GM21723 (cell line): ENCODE data around the gene HEATR3.

Experiments
- ATAC-seq: cut with Tn5 transposase; IDR thresholded peaks from one replicate; pipeline ENCODE4 v1.9.1; 2021; ENCODE audit warnings: mild to moderate bottlenecking, moderate library complexity; ENCODE audit not compliant: unreplicated experiment

HEATR3 gene, protein sequence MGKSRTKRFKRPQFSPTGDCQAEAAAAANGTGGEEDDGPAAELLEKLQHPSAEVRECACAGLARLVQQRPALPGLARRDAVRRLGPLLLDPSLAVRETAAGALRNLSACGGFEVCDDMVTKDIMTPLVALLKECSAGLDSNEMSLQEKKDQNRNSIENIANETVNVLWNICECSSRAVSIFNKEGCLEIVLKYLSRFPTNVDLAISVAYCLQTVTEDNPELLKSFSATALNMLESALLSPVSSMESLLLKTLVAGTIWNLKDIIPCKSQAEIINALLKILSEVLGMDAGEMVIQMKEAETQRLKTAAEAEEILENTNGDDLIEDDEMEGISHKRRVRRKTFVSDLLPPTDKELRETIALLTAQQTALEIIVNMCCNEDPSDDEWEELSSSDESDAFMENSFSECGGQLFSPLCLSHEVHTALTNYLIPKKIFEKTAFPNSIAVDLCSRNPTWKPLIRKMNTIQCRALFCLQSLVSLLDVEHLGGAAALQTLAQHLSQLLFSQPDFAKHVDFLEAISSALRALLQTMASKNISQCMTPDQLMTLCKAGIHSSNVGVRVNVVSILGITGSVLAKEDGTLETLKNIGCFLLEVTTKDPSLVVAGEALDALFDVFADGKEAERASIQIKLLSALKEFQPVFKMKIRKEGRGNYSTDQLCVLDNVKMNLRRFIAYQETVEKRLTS

DNA sequence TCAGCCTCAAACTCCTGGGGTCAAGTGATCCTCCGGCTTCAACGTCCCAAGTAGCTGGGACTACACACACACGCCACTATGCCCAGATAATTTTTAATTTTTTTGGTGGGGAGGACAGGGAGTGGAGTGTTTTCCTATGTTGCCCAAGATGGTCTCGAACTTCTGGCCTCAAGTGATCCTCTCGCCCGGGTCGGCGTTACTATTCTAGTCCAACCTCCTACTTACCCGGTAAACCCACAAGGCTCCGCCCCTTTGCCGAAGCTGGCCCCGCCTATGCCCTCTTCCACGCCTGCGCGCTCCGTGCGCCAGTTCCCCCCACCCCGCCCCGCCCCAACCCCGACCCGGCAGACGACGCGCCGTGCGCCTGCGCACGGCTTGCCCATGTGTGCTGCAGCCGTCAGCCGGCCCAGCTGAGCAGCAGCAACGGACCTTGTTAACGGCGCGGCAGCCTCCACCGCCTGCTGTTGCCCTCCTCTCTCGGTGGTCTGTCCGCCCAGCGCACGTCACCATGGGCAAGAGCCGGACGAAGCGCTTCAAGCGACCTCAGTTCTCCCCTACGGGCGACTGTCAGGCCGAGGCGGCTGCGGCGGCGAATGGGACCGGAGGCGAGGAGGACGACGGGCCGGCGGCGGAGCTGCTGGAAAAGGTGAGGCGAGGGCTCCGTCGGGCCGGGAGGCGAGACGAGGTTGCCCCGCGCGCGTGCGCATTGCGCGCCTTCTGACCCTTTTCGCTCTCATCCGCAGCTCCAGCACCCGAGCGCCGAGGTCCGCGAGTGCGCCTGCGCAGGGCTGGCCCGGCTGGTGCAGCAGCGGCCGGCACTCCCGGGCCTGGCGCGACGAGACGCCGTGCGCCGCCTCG is at the start of gene HEATR3:
Gene HEATR3, plus strand, starts transcription at position 347 of the 858 bp plus-strand sequence. Its CDS starts 162 bp downstream, at position 509.
- peak; percentile 75 for ATAC-seq

DNA sequence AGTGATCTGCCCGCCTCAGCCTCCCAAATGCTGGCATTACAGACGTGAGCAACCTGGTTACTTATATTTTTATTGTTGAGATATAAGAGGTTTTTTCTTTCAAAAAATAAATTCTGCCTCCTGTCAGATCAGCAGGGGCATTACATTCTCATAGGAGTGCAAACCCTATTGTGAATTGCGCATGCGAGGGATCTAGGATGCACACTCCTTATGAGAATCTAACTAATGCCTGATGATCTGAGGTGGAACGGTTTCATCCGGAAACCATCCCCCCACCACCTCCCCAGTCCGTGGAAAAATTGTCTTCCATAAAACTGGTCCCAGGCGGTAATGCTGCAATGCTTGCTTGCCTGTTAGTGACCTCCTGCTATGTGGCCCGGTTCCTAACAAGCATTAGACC is 48.2 kb upstream of the HEATR3 start:
- ATAC-seq = no peak

DNA sequence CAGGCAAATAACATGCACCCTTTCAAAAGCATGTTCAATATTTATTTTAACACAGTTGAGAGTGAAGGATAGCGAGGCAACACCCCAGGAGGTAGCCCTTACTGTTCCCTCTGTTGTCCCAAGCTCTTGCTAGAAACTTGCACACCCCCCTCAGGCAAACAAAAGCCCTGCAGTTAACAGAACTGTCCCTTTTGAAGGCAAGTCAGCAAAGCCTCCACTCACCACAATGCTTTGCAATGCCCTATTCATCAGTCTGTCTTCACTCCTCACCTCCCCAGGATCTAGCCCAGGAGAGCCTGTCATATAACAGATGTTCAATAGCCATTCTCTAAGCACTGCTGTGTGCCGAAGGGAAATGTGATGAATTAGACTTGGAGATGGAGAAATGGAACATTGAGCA is 44.2 kb upstream of the HEATR3 start:
- ATAC-seq = no peak

DNA sequence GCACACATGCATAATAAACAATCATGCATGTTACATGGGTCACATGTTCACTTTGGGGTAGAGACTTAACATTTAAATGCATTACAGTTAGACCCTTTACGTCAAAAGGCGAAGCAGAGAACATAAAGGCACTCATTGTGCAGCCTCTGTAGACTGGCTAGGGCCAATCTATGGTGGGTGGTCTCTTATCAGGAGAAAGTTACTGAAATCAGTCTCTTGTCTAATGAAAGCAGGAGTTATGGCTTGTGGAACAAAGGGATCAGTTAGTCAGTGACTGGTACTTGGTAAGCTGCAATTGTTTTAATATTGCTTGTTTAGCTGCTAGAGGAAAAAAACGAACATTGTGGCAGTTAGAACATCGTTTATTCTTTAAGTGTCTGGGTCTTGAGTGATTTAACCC is 42.1 kb upstream of the HEATR3 start:
- ATAC-seq = no peak

DNA sequence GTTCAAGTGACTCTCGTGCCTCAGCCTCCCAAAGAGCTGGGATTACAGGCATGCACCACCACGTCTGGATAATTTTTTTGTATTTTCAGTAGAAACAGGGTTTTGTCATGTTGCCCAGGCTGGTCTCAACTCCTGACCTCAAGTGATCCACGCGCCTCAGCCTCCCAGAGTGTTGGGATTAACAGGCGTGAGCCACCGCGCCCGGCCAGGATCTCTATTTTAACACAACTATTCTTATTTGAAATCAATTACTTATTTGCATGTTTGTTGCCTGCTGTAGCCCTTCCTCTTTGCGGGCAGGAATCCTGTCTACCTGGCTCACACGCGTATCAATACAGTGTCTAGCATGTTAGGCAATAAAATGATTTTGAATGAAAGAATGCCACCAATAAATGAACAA is 41.6 kb upstream of the HEATR3 start:
- ATAC-seq = no peak

DNA sequence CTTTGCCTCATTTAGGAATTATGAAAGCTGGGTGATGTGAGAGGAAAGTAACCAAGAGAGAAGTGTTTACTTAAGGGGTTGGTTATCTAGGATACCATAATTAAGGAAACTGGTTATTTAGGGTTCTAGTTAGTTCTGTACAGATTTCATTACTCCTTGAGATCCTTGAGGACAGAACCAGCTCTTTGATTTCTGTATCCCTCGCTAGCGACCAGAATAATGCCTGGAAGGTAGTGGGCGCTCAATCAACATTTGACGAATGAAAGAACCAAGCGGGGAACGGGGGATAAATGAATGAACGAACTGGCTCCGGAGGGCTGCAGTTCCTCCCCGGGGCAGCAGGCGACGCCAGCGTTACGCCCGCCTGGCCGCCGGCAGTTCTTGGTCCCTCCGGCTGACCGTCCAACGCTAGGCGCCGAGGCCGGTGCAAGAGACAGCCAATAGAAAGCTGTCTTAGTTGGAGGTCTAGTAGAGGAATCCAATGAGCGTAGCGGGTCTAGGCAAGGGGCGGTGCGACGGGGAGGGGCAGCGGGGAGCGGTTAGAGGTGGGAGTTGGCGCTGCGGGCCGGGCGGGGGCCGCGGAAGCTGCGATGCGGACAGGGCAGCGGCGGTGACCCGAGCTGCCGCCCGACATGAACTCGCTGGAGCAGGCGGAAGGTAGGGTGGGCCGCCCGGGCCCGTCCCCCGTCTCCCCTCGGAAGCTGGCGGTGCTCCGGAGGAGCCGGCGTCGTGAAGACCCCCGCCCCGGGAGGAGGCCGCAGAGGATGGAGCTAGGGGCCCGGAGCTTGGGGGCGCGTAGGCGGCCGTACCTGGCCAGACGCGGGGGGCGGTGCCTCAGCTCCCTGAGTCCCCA is 40.9 kb upstream of the HEATR3 start, which contains the start of gene CNEP1R1:
Gene CNEP1R1, plus strand, starts transcription at position 542 of the 853 bp plus-strand sequence. Its CDS starts 91 bp downstream, at position 633.
- ATAC-seq = peak; percentile 99

DNA sequence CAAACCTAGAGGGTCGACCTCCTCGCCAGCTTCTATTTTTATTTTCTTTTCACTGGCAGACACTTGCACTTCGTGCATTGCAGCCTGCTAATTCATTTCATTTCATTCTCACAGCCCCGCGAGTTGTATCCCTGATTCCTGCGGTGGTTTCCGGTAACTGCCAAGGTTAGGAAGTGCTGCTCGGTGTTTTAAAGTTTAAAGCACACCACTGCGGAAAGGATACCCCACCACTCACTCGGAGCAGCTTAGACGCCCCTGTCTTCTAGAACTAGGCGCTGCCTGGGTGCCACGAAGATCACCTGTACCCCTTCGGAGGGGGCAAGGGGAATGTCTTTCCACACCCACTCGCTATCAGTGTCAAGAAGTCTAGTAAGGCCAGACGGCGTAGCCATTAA is 40.2 kb upstream of the HEATR3 start:
- ATAC-seq = peak; percentile 5

DNA sequence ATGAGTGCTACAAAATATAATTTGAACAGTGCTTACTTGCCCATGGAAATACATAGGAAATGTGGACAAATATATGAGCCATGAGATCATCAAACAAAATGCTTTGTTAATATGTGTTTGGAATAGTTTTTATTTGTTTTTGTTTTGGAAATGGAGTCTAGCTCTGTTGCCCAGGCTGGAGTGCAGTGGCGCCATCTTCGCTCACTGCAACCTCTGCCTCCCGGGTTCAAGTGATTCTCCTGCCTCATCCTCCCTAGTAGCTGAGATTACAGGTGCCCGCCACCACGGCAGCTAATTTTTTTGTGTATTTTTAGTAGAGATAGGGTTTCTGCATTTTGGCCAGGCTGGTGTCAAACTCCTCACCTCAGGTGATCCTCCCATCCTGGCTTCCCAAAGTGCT is 37.9 kb upstream of the HEATR3 start:
- ATAC-seq = no peak

DNA sequence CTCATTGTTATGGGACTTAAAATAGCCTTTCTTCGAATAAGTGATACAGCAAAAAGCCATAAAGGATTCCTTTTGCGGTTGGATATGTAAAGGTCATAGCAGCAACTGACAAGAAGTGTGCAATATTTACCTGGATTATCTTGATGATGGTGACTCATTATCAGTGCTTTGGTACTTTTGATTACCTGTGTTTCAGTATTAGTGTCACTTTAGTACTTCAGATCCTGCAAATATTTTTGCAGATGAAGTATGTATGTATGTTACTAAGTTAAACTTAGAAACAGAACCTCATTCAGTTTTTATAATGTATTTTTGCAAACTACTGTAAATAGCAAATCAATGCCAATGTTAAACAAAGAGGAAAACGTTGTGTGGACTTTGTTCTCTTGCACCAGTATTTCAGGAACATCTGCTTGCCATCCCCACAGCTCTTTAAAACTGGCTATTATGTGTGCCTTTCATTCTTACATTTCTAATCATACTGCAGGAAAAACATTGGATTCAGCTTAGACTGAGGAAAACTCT is 30.2 kb upstream of the HEATR3 start:
- ATAC-seq = no peak

DNA sequence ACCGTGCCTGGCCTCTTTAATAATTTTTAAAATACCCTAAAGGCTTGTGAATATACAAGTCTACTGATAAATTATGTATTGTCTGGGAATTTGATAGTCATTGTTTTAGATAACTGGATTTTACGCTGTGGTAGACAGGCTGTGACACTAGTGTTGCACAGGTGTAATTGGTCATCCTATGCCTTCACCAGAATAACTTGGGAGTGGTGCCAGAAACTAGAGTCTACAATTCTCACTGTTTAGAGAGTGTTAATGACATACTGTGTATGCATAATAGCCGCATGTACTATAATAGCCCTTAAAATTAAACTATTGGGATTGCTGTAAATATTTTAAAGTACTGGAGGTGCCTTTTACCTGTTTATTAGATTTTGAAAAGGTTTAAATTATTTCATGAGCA is 29.3 kb upstream of the HEATR3 start:
- no peak for ATAC-seq

DNA sequence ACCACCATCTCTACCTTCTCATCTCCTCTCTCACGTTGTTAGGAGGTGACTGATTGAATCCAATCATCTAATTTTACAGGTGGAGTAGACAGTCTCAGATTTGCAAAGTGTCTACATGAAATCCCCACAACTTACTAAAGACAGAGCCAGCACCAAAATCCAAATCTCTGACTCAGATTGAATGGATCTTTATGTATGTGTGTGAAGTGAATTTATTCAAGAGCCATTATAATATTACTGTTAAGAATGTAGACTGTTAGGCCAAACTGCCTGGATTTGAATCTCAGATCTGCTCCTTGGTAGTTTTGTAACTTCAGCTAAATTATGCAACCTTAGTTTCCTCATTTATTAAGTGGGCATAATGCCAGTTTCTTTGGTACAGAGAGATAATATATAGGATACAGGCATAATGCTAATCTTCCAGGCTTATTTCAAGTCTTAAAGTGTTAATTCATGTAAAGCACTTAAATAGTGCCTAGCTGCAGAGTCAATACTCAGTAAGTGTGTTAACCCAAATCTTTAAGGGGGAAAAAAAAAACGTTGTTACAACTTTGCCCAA is 28.0 kb upstream of the HEATR3 start:
- ATAC-seq = no peak

DNA sequence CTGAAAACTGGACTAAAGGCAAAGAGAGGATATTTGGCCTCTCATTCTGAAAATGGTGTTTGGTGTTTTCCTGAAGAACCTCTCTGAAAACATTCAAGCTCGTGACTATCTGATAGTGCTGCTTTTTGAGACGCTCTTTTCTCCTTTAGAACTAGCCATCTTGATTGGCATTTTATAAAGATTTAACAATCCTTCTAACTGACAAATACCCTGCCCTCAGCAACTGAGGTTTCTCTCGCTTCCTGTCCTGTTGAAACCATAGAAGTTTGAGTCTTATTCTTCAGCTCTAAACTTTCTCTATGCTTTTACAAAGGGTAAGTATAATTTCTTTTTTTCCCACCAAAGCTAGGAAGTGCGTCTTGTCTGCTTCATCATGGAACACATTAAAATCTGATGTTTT is 27.5 kb upstream of the HEATR3 start:
- no peak for ATAC-seq

DNA sequence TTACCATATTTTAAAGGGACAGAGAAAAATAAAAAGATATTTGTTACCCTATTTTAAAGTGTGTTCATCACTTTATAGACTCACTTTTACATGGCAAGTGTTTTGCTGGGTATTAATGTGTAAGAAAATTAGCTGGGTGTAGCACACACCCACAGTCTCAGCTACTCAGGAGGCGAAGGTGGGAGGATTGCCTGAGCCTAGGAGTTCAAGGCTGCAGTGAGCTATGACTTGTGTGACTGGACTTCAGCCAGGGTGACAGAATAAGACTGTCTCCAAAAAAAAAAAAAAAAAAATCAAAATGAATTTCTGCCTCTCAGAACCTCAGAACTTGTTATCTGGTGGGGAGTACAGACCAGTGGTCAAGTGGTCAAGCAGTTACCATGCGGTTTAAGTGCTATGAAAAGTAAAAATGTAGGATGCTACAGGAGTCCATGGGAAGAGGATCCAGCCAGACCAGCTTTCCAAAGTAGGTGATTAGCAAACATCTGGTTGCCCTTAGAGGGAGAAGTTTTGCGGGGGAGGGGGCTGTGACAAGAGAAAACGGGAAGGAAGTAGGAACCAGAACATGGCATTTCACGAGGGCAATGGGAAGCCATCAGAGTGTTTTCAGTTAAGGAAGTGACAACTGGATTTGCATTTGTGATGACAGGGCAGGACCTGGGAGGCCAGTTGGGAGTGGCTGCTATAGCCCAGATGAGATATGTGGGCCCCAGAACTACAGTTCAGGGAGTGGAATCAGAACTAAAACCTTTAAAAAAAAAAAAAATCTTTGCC is 26.8 kb upstream of the HEATR3 start:
- ATAC-seq = no peak

DNA sequence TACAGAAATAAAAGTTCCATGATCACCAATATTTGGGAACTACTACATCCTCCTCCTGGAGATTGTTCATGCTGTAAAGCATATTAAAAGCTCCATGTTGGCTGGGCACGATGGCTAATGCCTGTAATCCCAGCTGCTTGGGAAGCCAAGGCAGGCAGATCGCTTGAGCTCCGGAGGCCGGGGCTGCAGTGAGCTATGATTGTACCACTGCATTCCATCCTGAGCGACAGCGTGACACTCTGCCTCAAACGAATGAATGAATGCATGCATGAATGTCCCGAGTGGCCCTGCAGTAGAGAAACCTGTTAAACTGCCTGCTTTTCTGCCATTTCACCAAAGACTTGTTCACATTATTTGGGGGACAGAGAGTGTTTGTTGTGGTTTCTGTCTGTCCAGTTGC is 25.8 kb upstream of the HEATR3 start:
- ATAC-seq = no peak

DNA sequence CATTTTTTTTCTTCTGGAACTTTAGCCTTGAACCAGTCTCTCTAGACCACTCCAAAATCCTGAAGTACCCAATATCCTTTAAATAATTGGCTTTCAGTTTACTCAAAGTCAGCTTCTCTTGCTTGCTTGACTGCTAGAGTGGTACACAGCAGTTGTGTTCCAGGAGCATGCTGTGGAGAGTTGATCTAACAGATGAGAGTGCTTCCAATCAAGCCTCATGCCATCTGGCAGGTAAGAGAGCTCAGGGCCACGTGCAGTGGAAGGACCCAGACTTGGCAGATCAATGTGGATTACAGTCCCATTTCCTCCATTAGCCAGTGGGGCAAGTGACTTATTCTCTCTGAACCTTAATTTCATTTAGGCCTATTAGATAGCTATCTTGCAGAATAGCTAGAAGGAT is 25.1 kb upstream of the HEATR3 start:
- no peak for ATAC-seq

DNA sequence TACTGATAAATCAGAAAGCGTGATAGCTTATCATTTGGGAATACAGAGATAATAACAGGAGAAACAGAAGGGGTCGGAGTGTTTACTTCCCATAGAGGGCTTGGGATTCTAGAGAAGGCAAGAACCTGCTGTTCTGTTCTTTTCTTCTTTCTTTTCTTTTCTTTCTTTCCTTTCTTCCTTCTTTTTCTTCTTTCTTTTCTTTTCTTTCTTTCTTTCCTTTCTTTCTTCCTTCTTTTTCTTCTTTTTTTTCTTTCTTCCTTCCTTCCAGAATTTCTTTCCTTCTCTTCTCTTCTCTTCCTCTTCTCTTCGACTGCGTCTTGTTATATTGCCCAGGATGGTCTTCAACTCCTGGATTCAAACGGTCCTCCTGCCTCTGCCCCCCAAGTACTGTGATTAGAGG is 22.4 kb upstream of the HEATR3 start:
- no peak for ATAC-seq

DNA sequence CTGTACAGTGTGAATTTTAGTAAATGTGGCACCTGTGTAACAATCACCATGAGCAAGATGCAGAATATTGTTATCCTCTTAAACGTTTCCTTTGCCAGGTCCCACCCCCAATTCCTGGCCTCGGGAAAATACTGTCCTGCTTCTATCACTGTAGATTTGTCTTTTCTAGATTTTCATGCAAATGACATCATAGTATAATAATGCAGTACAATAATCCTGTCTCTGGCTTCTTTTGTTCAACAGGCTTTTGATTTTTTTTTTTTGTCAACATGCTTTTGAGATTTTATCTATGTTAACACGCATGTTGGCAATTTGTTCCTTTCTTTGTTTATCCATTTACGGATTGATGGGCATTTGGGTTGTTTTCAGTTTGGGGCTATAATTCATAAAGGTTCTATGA is 20.4 kb upstream of the HEATR3 start:
- no peak for ATAC-seq

DNA sequence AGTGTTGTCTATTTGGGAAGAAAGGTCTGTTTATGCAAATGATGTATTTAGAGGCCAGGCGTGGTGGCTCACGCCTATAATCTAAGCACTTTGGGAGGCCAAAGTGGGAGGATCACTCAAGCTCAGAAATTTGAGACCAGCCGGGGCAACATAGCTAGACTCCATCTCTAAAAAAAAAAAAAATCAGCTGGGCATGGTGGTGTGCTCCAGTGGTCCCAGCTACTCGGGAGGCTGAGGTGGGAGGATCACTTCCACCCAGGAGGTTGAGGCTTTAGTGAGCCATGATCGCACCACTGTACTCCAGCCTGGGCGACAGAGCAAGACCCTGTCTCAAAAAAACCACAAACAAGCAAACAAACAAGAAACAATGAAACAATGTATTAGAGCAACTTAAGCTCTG is 18.9 kb upstream of the HEATR3 start:
- ATAC-seq = no peak

DNA sequence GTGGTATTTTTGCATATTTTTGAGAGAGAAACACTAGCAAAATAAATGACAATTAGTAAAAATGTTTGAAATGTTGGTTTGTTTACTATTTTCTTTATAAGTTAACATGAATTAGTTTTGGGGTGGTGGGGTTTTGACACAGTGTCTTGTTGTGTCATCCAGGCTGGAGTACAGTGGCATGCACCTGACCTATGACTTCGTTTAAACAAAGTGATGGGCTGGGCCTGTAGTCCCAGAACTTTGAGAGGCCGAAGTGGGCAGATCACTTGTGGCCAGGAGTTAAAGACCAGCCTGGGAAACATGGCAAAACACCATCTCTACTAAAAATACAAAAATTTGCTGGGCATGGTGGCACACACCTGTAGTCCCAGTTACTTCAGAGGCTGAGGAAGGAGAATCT is 17.9 kb upstream of the HEATR3 start:
- no peak for ATAC-seq
